HCT116 (cell line): ENCODE data around the gene GNB5. TPM values are rescaled to one million over a fixed set of nuclear protein-coding genes. Genes with fewer than 3 reads are reported as not detected.

Source experiments
- ATAC-seq: fragments of 200-7000 bp; cut with Tn5 transposase; 2 replicates; pipeline ENCODE4 v1.9.1; 2020; ENCODE audit warnings: mild to moderate bottlenecking, moderate library complexity
- BruUV-seq: library from RNA; stranded (reverse); fragments of 400-500 nt; replicated peaks from 2 replicates; lab custom pipeline; 2021; lab: Mats Ljungman, UMichigan
- CTCF ChIA-PET: fragments of 300-600 bp; sonication (Branson Sonifier 250); formaldehyde crosslinking; loops from one replicate; lab custom pipeline; 2021; ENCODE audit warnings: antibody characterized with exemption; lab: Charles Lee
- POLR2A ChIA-PET: fragments of 300-600, 350-600 bp; sonication (Branson Sonifier 250); formaldehyde crosslinking; loops from one replicate; lab custom pipeline; 2021; ENCODE audit warnings: antibody characterized with exemption; lab: Charles Lee
- RAD21 ChIA-PET, 2 experiments: fragments of 300-600 bp; sonication (Branson Sonifier 250); formaldehyde crosslinking; loops; one replicate each; lab custom pipeline; 2023; ENCODE audit warnings: low total read pairs in 2 of 2; ENCODE audit not compliant: uncharacterized antibody in 2 of 2, unreplicated experiment in 2 of 2, low non-redundant PET in 1 of 2; lab: Charles Lee
- DNase-seq: peaks from one replicate; pipeline ENCODE4 v3.0.0-alpha.2; 2010; ENCODE audit warnings: low read depth, low spot score
- H2AFZ ChIP-seq: fragments of 200-600 bp; shearing (Covaris generic), sonication (generic); 2 replicates; pipeline ENCODE4 v1.6.1; 2017; ENCODE audit warnings: low read depth, mixed run types, mixed read lengths, antibody characterized with exemption, low read length; ENCODE audit not compliant: poor library complexity, severe bottlenecking
- H3K27ac ChIP-seq: 2 replicates; pipeline ENCODE4 v1.5.1; 2012; ENCODE audit warnings: low read depth, low read length
- H3K27me3 ChIP-seq: fragments of 200-600 bp; sonication (generic); 2 replicates; pipeline ENCODE4 v1.6.1; 2016; ENCODE audit warnings: mixed run types, low read length, mixed read lengths; ENCODE audit not compliant: insufficient read depth
- H3K36me3 ChIP-seq, 2 experiments: fragments of 200-500 bp in 1 of 2; fragments of 200-600 bp in 1 of 2; sonication (Bioruptor generic) in 1 of 2; sonication (generic) in 1 of 2; 2 replicates each; pipeline versions ENCODE4 v1.5.1 to v1.6.1; 2014 to 2016; ENCODE audit warnings: low read length in 2 of 2, inconsistent platforms in 1 of 2, mixed read lengths in 1 of 2, mixed run types in 1 of 2; ENCODE audit not compliant: insufficient read depth in 2 of 2, control insufficient read depth in 1 of 2
- H3K4me1 ChIP-seq, 2 experiments: fragments of 200-600 bp in 1 of 2; sonication (generic) in 1 of 2; 2 replicates each; pipeline versions ENCODE4 v1.5.1 to v1.6.1; 2012 to 2017; ENCODE audit warnings: low read length in 2 of 2, inconsistent platforms in 1 of 2, mild to moderate bottlenecking in 1 of 2, mixed read lengths in 1 of 2, mixed run types in 1 of 2, moderate library complexity in 1 of 2; ENCODE audit not compliant: insufficient read depth in 2 of 2, control insufficient read depth in 1 of 2
- H3K4me2 ChIP-seq: fragments of 200-600 bp; sonication (generic); 2 replicates; pipeline ENCODE4 v1.6.1; 2017; ENCODE audit warnings: mixed run types, low read length, mixed read lengths
- H3K4me3 ChIP-seq, 2 experiments: fragments of 200-600 bp in 1 of 2; sonication (generic) in 1 of 2; replicated peaks in 1 of 2; 2 replicates each; pipeline ENCODE4 v1.5.1; 2011 to 2016; ENCODE audit warnings: low read length in 2 of 2, control low read depth in 1 of 2, low read depth in 1 of 2, mild to moderate bottlenecking in 1 of 2, mixed read lengths in 1 of 2, mixed run types in 1 of 2
- H3K79me2 ChIP-seq: fragments of 200-600 bp; sonication (generic); 2 replicates; pipeline ENCODE4 v1.6.1; 2017; ENCODE audit warnings: mild to moderate bottlenecking, mixed run types, low read length, moderate library complexity, mixed read lengths; ENCODE audit not compliant: insufficient read depth
- H3K9ac ChIP-seq: fragments of 200-600 bp; sonication (generic); 2 replicates; pipeline ENCODE4 v1.6.1; 2016; ENCODE audit warnings: low read length, mixed read lengths
- H3K9me2 ChIP-seq: fragments of 200-600 bp; sonication (generic), shearing (Covaris generic); 2 replicates; pipeline ENCODE4 v1.6.1; 2017; ENCODE audit warnings: mixed run types, mild to moderate bottlenecking, moderate library complexity; ENCODE audit not compliant: insufficient read depth
- H3K9me3 ChIP-seq, 2 experiments: fragments of 200-500 bp in 1 of 2; fragments of 200-600 bp in 1 of 2; sonication (Bioruptor generic) in 1 of 2; sonication (generic) in 1 of 2; 2 replicates each; pipeline ENCODE4 v1.6.1; 2014 to 2017; ENCODE audit warnings: low read length in 2 of 2, mixed read lengths in 2 of 2, inconsistent platforms in 1 of 2, low read depth in 1 of 2, mild to moderate bottlenecking in 1 of 2, mixed run types in 1 of 2, moderate library complexity in 1 of 2; ENCODE audit not compliant: control insufficient read depth in 1 of 2, insufficient read depth in 1 of 2
- H4K20me1 ChIP-seq: fragments of 200-600 bp; sonication (generic), shearing (Covaris generic); 2 replicates; pipeline ENCODE4 v1.6.1; 2017; ENCODE audit warnings: mixed run types, mild to moderate bottlenecking, moderate library complexity; ENCODE audit not compliant: insufficient read depth
- CBX3 ChIP-seq: IDR thresholded peaks from 2 replicates; pipeline ENCODE4 v1.6.1; 2012; ENCODE audit warnings: low read depth
- CEBPB ChIP-seq: IDR thresholded peaks from 2 replicates; pipeline ENCODE4 v1.6.1; 2012; ENCODE audit warnings: low read depth
- CTCF ChIP-seq, 3 experiments: fragments of 200-600 bp in 1 of 3; sonication (generic) in 1 of 3; IDR thresholded peaks in 2 of 3; conservative IDR thresholded peaks in 1 of 3; 2 replicates each; pipeline ENCODE4 v1.5.1; 2012 to 2017; ENCODE audit warnings: low read depth in 2 of 3, low read length in 2 of 3, antibody characterized with exemption in 1 of 3, borderline replicate concordance in 1 of 3, control low read depth in 1 of 3, mild to moderate bottlenecking in 1 of 3, mixed read lengths in 1 of 3, mixed run types in 1 of 3, moderate library complexity in 1 of 3; ENCODE audit not compliant: insufficient read depth in 1 of 3
- EGR1 ChIP-seq: IDR thresholded peaks from 2 replicates; pipeline ENCODE4 v1.6.1; 2012; ENCODE audit warnings: low read depth
- ELF1 ChIP-seq: IDR thresholded peaks from 2 replicates; pipeline ENCODE4 v1.6.1; 2012; ENCODE audit warnings: low read depth, borderline replicate concordance
- EZH2 ChIP-seq: fragments of 200-600 bp; sonication (generic); IDR thresholded peaks from 2 replicates; pipeline ENCODE4 v1.6.1; 2017; ENCODE audit warnings: antibody characterized with exemption, mixed run types
- EZH2phosphoT487 ChIP-seq: fragments of 200-600 bp; IDR thresholded peaks from 2 replicates; pipeline ENCODE4 v1.6.1; 2018; ENCODE audit warnings: antibody characterized with exemption, borderline replicate concordance
- FOSL1 ChIP-seq: IDR thresholded peaks from 2 replicates; pipeline ENCODE4 v1.6.1; 2012; ENCODE audit warnings: low read depth
- JUND ChIP-seq: IDR thresholded peaks from 2 replicates; pipeline ENCODE4 v1.6.1; 2012
- MAX ChIP-seq: IDR thresholded peaks from 2 replicates; pipeline ENCODE4 v1.6.1; 2012
- POLR2A ChIP-seq: IDR thresholded peaks from 2 replicates; pipeline ENCODE4 v1.7.0; 2011; ENCODE audit warnings: borderline replicate concordance; ENCODE audit not compliant: insufficient read depth, insufficient read length; ENCODE audit errors: extremely low read depth
- RAD21 ChIP-seq: IDR thresholded peaks from 2 replicates; pipeline ENCODE4 v1.6.1; 2012; ENCODE audit warnings: low read depth, mild to moderate bottlenecking
- REST ChIP-seq: IDR thresholded peaks from 2 replicates; pipeline ENCODE4 v1.6.1; 2012; ENCODE audit warnings: low read depth
- SP1 ChIP-seq: IDR thresholded peaks from 2 replicates; pipeline ENCODE4 v1.6.1; 2012; ENCODE audit warnings: low read depth
- YY1 ChIP-seq: IDR thresholded peaks from 2 replicates; pipeline ENCODE4 v1.6.1; 2011; ENCODE audit warnings: low read length, low read depth, moderate library complexity, mild to moderate bottlenecking; ENCODE audit not compliant: insufficient replicate concordance; ENCODE audit errors: extremely low read depth
- ZBTB33 ChIP-seq: IDR thresholded peaks from 2 replicates; pipeline ENCODE4 v1.6.1; 2011; ENCODE audit warnings: mild to moderate bottlenecking, low read length, moderate library complexity; ENCODE audit not compliant: insufficient replicate concordance; ENCODE audit errors: extremely low read depth
- ZFX ChIP-seq: fragments of 450-650 bp; IDR thresholded peaks from 2 replicates; pipeline ENCODE4 v1.6.1; 2017
- ZNF274 ChIP-seq: fragments of 200-500 bp; sonication (Bioruptor generic); IDR thresholded peaks from 2 replicates; pipeline ENCODE4 v1.6.1; 2014; ENCODE audit warnings: mild to moderate bottlenecking, low read depth, low read length, inconsistent platforms
- intact Hi-C: fragments of 100-400 bp; cut with micrococcal nuclease; formaldehyde crosslinking; loops from 2 replicates; pipeline ENCODE4 v1.10.0; 2022
- total RNA-seq: library from RNA; stranded (reverse); gene quantifications from one replicate; pipeline ENCODE4 v1.2.1, GENCODE V29; 2021; ENCODE audit not compliant: unreplicated experiment

GNB5 gene
- total RNA-seq, 1 experiment from 2014 or later = 27.6 TPM

- POLR2A ChIA-PET = no interaction called here
- H3K27ac ChIP-seq = no peak overlapping the region
Measured at GRCh38 chr15:52218371-52218770, 27.2 kb upstream of the GNB5 start.

More at GRCh38 chr15:52218371-52218770, 27.2 kb upstream of the GNB5 start:
- Histone ChIP-seq H4K20me1 (no peaks in the 10 kb centered on the region), H3K4me3 (no peak overlapping the region), H3K36me3 (peaks cover 44 to 50% of the 10 kb centered on the region in 2 experiments; a peak in 3 of 4 replicates), H3K4me1 (no peaks in the 10 kb centered on the region), H3K9ac (no peak overlapping the region), H3K9me2 (no peaks in the 10 kb centered on the region), H3K4me2 (no peak overlapping the region), H2AFZ (no peak overlapping the region), H3K79me2 (no peaks in the 10 kb centered on the region), H3K9me3 (no peaks in the 10 kb centered on the region), H3K27me3 (no peaks in the 10 kb centered on the region)
- intact Hi-C loops = no loop called here
- RAD21 ChIA-PET = no interaction called here
- ATAC-seq (no peak), DNase-seq (no peak)
- no TSS peak for BruUV-seq
- CTCF ChIA-PET = no interaction called here
- TF ChIP-seq JUND = no peak
- TF ChIP-seq MAX = no peak
- no peak for TF ChIP-seq ZFX
- no peak for TF ChIP-seq CBX3
- no peak for TF ChIP-seq ZNF274
- TF ChIP-seq SP1 = no peak
- no peak for TF ChIP-seq EZH2
- TF ChIP-seq ELF1 = no peak
- no peak for TF ChIP-seq CEBPB
- no peak for TF ChIP-seq FOSL1
- TF ChIP-seq REST = no peak
- TF ChIP-seq YY1 = no peak
- no peak for TF ChIP-seq ZBTB33
- TF ChIP-seq POLR2A = no peak
- no peak for TF ChIP-seq CTCF (IDR thresholded peaks at IDR 0.05 in 2 of 3, conservative IDR thresholded peaks at IDR 0.05 in 1 of 3; ENCODE audit: borderline replicate concordance in 1 of 3, insufficient read depth in 1 of 3, low read depth in 2 of 3, low read length in 2 of 3)
- no peak for TF ChIP-seq RAD21
- no peak for TF ChIP-seq EGR1
- TF ChIP-seq EZH2phosphoT487 = no peak
